Smooth muscle cell (in vitro differentiated cells): ENCODE measurements around the gene WDFY4. TPM values are rescaled to one million over a fixed set of nuclear protein-coding genes. Genes with fewer than 3 reads are reported as not detected.
A peak's percentile ranks its signal among the peaks of the same experiment; 100 is the strongest.

Experiments
- DNase-seq: peaks from one replicate; lab custom pipeline; 2025; ENCODE audit not compliant: unreplicated experiment; lab: John Stamatoyannopoulos, UW
- H2AFZ ChIP-seq: fragments of 200-600 bp; sonication (generic); 2 replicates; pipeline ENCODE4 v1.6.0; 2016; ENCODE audit warnings: antibody characterized with exemption, low read depth, mild to moderate bottlenecking
- H3F3A ChIP-seq: fragments of 200-600 bp; sonication (generic); 2 replicates; pipeline ENCODE4 v1.6.0; 2017; ENCODE audit warnings: antibody characterized with exemption, low read depth
- H3K27ac ChIP-seq: fragments of 200-600 bp; sonication (generic); 2 replicates; pipeline ENCODE4 v1.5.1; 2016; ENCODE audit warnings: low read depth, mild to moderate bottlenecking
- H3K27me3 ChIP-seq: fragments of 200-600 bp; sonication (generic); 2 replicates; pipeline ENCODE4 v1.6.1; 2016; ENCODE audit warnings: low read depth, mild to moderate bottlenecking
- H3K36me3 ChIP-seq: fragments of 200-600 bp; sonication (generic); 2 replicates; pipeline ENCODE4 v1.5.1; 2016; ENCODE audit warnings: low read depth
- H3K4me1 ChIP-seq: fragments of 200-600 bp; sonication (generic); 2 replicates; pipeline ENCODE4 v1.5.1; 2016; ENCODE audit warnings: low read depth
- H3K4me2 ChIP-seq: fragments of 200-600 bp; sonication (generic); 2 replicates; pipeline ENCODE4 v1.6.0; 2016; ENCODE audit warnings: mild to moderate bottlenecking
- H3K4me3 ChIP-seq: fragments of 200-600 bp; sonication (generic); 2 replicates; pipeline ENCODE4 v1.5.1; 2016; ENCODE audit warnings: mild to moderate bottlenecking
- H3K79me2 ChIP-seq: fragments of 200-600 bp; sonication (generic); 2 replicates; pipeline ENCODE4 v1.6.0; 2016; ENCODE audit warnings: low read depth, mild to moderate bottlenecking
- H3K9ac ChIP-seq: fragments of 200-600 bp; sonication (generic); 2 replicates; pipeline ENCODE4 v1.6.0; 2016; ENCODE audit warnings: low read depth
- H3K9me3 ChIP-seq: fragments of 200-600 bp; sonication (generic); replicated peaks from 2 replicates; pipeline ENCODE4 v1.5.1; 2016; ENCODE audit warnings: low read depth
- H4K20me1 ChIP-seq: fragments of 200-600 bp; sonication (generic); 2 replicates; pipeline ENCODE4 v1.6.0; 2016; ENCODE audit warnings: low read depth
- WGBS: methylation state at CpG from one replicate; pipeline ENCODE4 v1.1.7; 2016; ENCODE audit warnings: low lambda C conversion rate; 5-methylcytosine and 5-hydroxymethylcytosine counted together
- polyA plus RNA-seq: library from polyadenylated mRNA; unstranded; fragments of >200 nt; fragmentation: Nextera tagmentation; extraction: Ambion mirVana; gene quantifications from 2 replicates; pipeline ENCODE4 v1.2.1, GENCODE V29; 2016
- total RNA-seq: library from RNA; depleted of rRNA; stranded (reverse); fragments of >200 nt; gene quantifications from 2 replicates; pipeline ENCODE4 v1.2.3, GENCODE V29; 2014
- TF ChIP-seq, protein P1 (sequence below): fragments of 200-600 bp; sonication (generic); IDR thresholded peaks from 2 replicates; pipeline ENCODE4 v1.5.1; 2017; ENCODE audit warnings: borderline replicate concordance, mild to moderate bottlenecking, antibody characterized with exemption; ENCODE audit not compliant: insufficient read depth, poor library complexity, severe bottlenecking

WDFY4 gene
- total and polyA plus RNA-seq, 2 experiments from 2014 or later: not detected

DNA sequence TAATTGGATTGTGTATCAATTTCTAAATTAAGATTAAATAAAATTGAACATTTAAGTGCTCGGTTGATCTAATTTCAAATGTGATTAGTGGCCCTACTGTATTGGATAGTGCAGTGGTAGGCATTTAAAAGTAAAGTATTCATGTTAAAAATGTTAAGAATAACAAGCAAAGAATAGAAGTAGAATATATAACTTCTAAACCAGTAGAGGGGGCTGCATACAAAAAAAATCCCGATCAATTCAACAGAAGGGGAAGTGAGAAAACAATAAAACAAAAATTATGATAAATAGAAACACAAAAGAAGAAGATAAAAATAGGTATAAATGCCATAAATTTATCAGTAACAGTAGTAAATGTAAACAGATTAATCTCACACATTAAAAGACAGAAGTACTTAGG lies 24.9 kb upstream of the WDFY4 start:
- H3K4me3 ChIP-seq: no peak overlapping the region
- H3K9ac ChIP-seq: no peak overlapping the region
- H4K20me1 ChIP-seq: no peaks in the 10 kb centered on the region
- H3F3A ChIP-seq: no peaks in the 10 kb centered on the region
- H3K27me3 ChIP-seq: peaks cover 15% of the 10 kb centered on the region
- H2AFZ ChIP-seq: no peak overlapping the region
- H3K4me2 ChIP-seq: no peak overlapping the region
- no peaks in the 10 kb centered on the region for H3K4me1 ChIP-seq
- 23% methylated on average over 2 of the region's 2 CpGs for WGBS
- no peaks in the 10 kb centered on the region for H3K79me2 ChIP-seq
- DNase-seq: no peak
- TF ChIP-seq, protein P1, sequence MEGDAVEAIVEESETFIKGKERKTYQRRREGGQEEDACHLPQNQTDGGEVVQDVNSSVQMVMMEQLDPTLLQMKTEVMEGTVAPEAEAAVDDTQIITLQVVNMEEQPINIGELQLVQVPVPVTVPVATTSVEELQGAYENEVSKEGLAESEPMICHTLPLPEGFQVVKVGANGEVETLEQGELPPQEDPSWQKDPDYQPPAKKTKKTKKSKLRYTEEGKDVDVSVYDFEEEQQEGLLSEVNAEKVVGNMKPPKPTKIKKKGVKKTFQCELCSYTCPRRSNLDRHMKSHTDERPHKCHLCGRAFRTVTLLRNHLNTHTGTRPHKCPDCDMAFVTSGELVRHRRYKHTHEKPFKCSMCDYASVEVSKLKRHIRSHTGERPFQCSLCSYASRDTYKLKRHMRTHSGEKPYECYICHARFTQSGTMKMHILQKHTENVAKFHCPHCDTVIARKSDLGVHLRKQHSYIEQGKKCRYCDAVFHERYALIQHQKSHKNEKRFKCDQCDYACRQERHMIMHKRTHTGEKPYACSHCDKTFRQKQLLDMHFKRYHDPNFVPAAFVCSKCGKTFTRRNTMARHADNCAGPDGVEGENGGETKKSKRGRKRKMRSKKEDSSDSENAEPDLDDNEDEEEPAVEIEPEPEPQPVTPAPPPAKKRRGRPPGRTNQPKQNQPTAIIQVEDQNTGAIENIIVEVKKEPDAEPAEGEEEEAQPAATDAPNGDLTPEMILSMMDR: peak; percentile 39
- no peak overlapping the region for H3K27ac ChIP-seq
- no peaks in the 10 kb centered on the region for H3K36me3 ChIP-seq
- no peaks in the 10 kb centered on the region for H3K9me3 ChIP-seq

GRCh38 chr10:48661441-48661840 lies 23.2 kb upstream of the WDFY4 start:
- TF ChIP-seq, protein P1: no peak
- DNase-seq: no peak
- Histone ChIP-seq H3K4me2 (no peak overlapping the region), H3K9ac (no peak overlapping the region), H3K9me3 (no peaks in the 10 kb centered on the region), H3K27me3 (peaks cover 15% of the 10 kb centered on the region), H3K4me1 (no peaks in the 10 kb centered on the region), H3K36me3 (no peaks in the 10 kb centered on the region), H3F3A (no peaks in the 10 kb centered on the region), H3K79me2 (no peaks in the 10 kb centered on the region), H2AFZ (no peak overlapping the region), H3K27ac (no peak overlapping the region), H3K4me3 (no peak overlapping the region), H4K20me1 (no peaks in the 10 kb centered on the region)

GRCh38 chr10:48667960-48668590 lies 16.6 kb upstream of the WDFY4 start:
- DNase-seq: no peak
- Histone ChIP-seq H3K9ac (no peak overlapping the region), H3K27me3 (peaks cover 24% of the 10 kb centered on the region), H3K27ac (no peak overlapping the region), H3F3A (no peaks in the 10 kb centered on the region), H3K4me3 (no peak overlapping the region), H3K9me3 (no peaks in the 10 kb centered on the region), H3K4me2 (no peak overlapping the region), H3K36me3 (no peaks in the 10 kb centered on the region), H4K20me1 (no peaks in the 10 kb centered on the region), H3K4me1 (no peaks in the 10 kb centered on the region), H2AFZ (no peak overlapping the region), H3K79me2 (no peaks in the 10 kb centered on the region)
- TF ChIP-seq, protein P1: no peak
- WGBS: 86% methylated on average over 8 of the region's 8 CpGs
